ENCODE data around the gene KLHL2.

Gene KLHL2

DNA sequence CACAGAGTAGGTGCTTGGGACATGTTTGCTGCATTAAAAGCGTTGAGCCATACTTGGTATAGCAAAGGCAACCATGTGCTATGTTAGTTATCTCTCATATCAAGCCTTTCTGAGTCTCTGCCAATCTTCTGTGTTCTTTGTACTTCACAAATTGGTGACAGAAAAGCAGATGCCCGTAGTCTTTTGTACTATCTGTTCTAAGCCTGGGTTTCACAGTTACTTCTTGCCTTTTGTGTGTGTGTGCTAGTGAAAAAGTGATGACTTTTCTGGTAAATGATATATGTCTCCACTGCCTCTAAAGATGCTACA lies 16.1 kb upstream of the KLHL2 start:
- Histone ChIP-seq H3K4me3 (replicated peaks; ENCODE audit: low read depth, low read length) (no peak overlapping the region), H3K36me3 (ENCODE audit: control insufficient read depth, insufficient read depth, low read length) (no peaks in the 10 kb centered on the region), H3K27me3 (replicated peaks; ENCODE audit: control insufficient read depth, insufficient read depth, low read length) (no peaks in the 10 kb centered on the region)
- TF ChIP-seq, protein P1, sequence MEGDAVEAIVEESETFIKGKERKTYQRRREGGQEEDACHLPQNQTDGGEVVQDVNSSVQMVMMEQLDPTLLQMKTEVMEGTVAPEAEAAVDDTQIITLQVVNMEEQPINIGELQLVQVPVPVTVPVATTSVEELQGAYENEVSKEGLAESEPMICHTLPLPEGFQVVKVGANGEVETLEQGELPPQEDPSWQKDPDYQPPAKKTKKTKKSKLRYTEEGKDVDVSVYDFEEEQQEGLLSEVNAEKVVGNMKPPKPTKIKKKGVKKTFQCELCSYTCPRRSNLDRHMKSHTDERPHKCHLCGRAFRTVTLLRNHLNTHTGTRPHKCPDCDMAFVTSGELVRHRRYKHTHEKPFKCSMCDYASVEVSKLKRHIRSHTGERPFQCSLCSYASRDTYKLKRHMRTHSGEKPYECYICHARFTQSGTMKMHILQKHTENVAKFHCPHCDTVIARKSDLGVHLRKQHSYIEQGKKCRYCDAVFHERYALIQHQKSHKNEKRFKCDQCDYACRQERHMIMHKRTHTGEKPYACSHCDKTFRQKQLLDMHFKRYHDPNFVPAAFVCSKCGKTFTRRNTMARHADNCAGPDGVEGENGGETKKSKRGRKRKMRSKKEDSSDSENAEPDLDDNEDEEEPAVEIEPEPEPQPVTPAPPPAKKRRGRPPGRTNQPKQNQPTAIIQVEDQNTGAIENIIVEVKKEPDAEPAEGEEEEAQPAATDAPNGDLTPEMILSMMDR (IDR thresholded peaks at IDR 0.05; ENCODE audit: insufficient read depth, low read length, poor library complexity, severe bottlenecking), result no peak
- DNase-seq (ENCODE audit: extremely low read depth, insufficient read length), result no peak

DNA sequence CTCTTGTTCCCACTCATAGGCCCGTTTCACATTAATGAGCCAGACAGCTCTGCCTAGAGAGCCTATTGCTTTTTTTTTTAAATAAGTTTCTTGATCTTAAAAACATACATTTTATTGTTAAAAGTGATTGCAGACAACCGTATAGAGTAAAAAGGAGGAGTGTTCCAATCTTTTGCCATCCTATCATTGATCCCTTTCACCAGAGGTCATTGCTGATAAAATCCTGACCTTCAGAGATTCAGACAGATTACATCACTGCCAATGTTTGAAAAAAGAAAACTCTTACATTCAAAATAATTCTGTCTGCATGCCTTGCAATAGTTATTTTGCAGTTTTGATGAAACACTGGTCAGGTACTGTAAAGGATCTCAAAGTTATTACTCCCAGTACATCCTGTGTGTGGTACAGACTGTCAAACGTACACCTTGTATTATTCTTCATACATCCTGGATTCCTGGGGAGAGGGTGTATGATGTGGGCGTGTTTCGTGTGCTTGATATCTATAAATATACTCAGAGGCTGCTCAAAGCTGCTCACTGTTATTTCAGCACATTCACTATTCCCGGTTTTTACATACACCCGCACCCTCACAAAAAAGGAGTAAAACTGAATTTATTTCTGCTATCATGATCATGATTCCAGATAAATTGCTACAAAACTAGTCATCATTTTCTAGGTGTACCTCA lies 15.4 kb upstream of the KLHL2 start:
- TF ChIP-seq, protein P1 (IDR thresholded peaks at IDR 0.05; ENCODE audit: insufficient read depth, low read length, poor library complexity, severe bottlenecking), result no peak
- no peak for DNase-seq (ENCODE audit: extremely low read depth, insufficient read length)
- H3K4me3 ChIP-seq (replicated peaks; ENCODE audit: low read depth, low read length), result no peak overlapping the region
- no peaks in the 10 kb centered on the region for H3K36me3 ChIP-seq (ENCODE audit: control insufficient read depth, insufficient read depth, low read length)
- no peaks in the 10 kb centered on the region for H3K27me3 ChIP-seq (replicated peaks; ENCODE audit: control insufficient read depth, insufficient read depth, low read length)

DNA sequence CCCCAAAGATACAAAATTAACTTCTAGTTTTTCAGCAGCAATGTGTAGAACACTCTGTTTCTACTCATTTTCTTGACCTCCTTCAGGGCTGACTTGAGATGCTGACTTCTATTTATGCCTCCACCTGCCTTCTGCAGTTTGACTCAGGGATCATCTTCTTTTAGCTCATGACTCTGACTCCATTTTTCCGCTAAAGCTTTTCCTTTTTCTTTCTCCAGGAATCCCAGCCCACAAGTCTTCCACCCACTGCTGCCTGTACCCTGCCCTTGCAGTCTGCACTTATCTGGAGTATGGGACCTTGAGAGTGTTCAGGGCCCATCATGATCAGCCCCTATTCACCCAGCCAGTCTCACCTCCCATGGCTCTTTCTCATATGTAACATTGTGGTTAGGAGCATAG lies 14.9 kb upstream of the KLHL2 start:
- no peaks in the 10 kb centered on the region for H3K36me3 ChIP-seq (ENCODE audit: control insufficient read depth, insufficient read depth, low read length)
- H3K4me3 ChIP-seq (replicated peaks; ENCODE audit: low read depth, low read length), result no peak overlapping the region
- TF ChIP-seq, protein P1 (IDR thresholded peaks at IDR 0.05; ENCODE audit: insufficient read depth, low read length, poor library complexity, severe bottlenecking), result no peak
- no peaks in the 10 kb centered on the region for H3K27me3 ChIP-seq (replicated peaks; ENCODE audit: control insufficient read depth, insufficient read depth, low read length)
- no peak for DNase-seq (ENCODE audit: extremely low read depth, insufficient read length)

DNA sequence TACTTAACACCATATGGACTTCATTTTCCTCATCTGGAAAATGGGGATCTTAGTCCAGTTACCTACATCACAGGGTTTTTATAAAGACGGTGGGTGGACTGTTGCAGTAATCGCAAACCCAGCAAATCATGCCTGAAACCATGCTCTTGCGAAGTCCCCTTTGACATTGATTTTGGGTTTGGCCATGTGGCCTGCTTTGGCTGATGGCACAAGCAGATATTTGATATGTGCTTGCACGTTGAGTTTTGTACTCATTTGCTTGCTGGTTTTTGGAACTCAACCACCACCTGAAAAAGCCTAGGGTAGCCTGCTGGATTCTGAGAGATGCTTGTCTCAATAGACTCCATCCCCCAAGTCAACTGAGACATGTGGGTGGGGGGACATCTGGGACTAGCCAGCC lies 14.4 kb upstream of the KLHL2 start:
- H3K4me3 ChIP-seq (replicated peaks; ENCODE audit: low read depth, low read length), result no peak overlapping the region
- no peaks in the 10 kb centered on the region for H3K36me3 ChIP-seq (ENCODE audit: control insufficient read depth, insufficient read depth, low read length)
- no peaks in the 10 kb centered on the region for H3K27me3 ChIP-seq (replicated peaks; ENCODE audit: control insufficient read depth, insufficient read depth, low read length)
- DNase-seq (ENCODE audit: extremely low read depth, insufficient read length), result no peak
- TF ChIP-seq, protein P1 (IDR thresholded peaks at IDR 0.05; ENCODE audit: insufficient read depth, low read length, poor library complexity, severe bottlenecking), result no peak

DNA sequence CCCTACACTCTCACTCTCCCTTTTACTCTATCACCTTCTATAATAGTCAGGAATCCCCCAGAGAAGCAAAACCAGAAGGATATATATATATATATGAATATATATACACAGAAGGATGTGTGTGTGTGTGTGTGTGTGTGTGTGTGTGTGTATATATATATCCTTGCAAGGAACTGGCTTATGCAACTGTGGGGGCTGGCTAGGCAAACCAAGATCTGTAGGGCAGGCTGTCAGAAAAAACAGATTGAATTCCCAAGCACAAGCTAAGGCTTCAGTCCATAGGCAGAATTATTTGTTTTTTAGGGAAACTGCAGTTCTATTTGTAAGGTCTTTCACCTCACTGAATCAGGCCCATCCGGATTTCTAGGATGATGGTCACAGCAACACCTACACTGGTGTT lies 13.0 kb upstream of the KLHL2 start:
- Histone ChIP-seq H3K4me3 (replicated peaks; ENCODE audit: low read depth, low read length) (no peak overlapping the region), H3K36me3 (ENCODE audit: control insufficient read depth, insufficient read depth, low read length) (no peaks in the 10 kb centered on the region), H3K27me3 (replicated peaks; ENCODE audit: control insufficient read depth, insufficient read depth, low read length) (no peaks in the 10 kb centered on the region)
- no peak for DNase-seq (ENCODE audit: extremely low read depth, insufficient read length)
- TF ChIP-seq, protein P1 (IDR thresholded peaks at IDR 0.05; ENCODE audit: insufficient read depth, low read length, poor library complexity, severe bottlenecking), result no peak

DNA sequence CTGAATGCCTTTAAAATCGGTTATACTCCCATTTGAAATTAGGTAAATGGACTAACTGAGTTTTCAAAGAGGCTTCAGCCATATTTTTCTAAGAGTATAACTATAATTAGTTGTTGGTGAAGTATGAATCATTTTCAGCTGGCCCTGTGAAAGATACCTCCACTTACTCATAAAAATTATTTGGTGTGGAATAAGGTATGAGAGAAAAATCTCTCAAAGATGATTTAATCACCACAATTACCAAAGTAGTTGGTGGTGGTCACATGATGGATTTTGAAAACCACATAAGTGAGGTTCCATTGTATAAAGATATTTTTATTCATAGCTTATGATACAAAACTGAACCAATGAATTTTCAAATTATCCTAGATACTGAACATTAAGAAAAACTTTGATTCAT lies 9.0 kb upstream of the KLHL2 start:
- Histone ChIP-seq H3K4me3 (replicated peaks; ENCODE audit: low read depth, low read length) (no peak overlapping the region), H3K27me3 (replicated peaks; ENCODE audit: control insufficient read depth, insufficient read depth, low read length) (no peaks in the 10 kb centered on the region), H3K36me3 (ENCODE audit: control insufficient read depth, insufficient read depth, low read length) (no peaks in the 10 kb centered on the region)
- DNase-seq (ENCODE audit: extremely low read depth, insufficient read length), result no peak
- TF ChIP-seq, protein P1 (IDR thresholded peaks at IDR 0.05; ENCODE audit: insufficient read depth, low read length, poor library complexity, severe bottlenecking), result no peak
